GM23338 (cell line): ENCODE data around the gene BBLN. TPM values are rescaled to one million over a fixed set of nuclear protein-coding genes. Genes with fewer than 3 reads are reported as not detected.

Experiments used
- ATAC-seq: fragments of 200-7000 bp; cut with Tn5 transposase; 3 replicates; pipeline ENCODE4 v1.9.1; 2020
- DNase-seq: peaks from one replicate; pipeline ENCODE4 v3.0.0-alpha.2; 2015; ENCODE audit warnings: low spot score
- H2AFZ ChIP-seq: fragments of 200-600 bp; sonication (generic); 2 replicates; pipeline ENCODE4 v1.8.0; 2016; ENCODE audit warnings: antibody characterized with exemption, mild to moderate bottlenecking, moderate library complexity
- H3F3A ChIP-seq: fragments of 200-600 bp; sonication (generic); replicated peaks from 2 replicates; pipeline ENCODE4 v1.8.0; 2017; ENCODE audit warnings: antibody characterized with exemption, mixed run types, low read depth
- H3K27ac ChIP-seq: fragments of 200-600 bp; sonication (generic); 2 replicates; pipeline ENCODE4 v1.6.1; 2016; ENCODE audit warnings: low read depth
- H3K27me3 ChIP-seq: fragments of 200-600 bp; sonication (generic); 2 replicates; pipeline ENCODE4 v1.8.0; 2016; ENCODE audit warnings: mild to moderate bottlenecking, mixed run types, moderate library complexity; ENCODE audit not compliant: insufficient read depth
- H3K36me3 ChIP-seq: fragments of 200-600 bp; sonication (generic); 2 replicates; pipeline ENCODE4 v1.8.0; 2016; ENCODE audit warnings: mild to moderate bottlenecking; ENCODE audit not compliant: insufficient read depth
- H3K4me1 ChIP-seq: fragments of 200-600 bp; sonication (generic); 2 replicates; pipeline ENCODE4 v1.8.0; 2016; ENCODE audit warnings: mild to moderate bottlenecking, moderate library complexity; ENCODE audit not compliant: insufficient read depth
- H3K4me2 ChIP-seq: fragments of 200-600 bp; sonication (generic); 2 replicates; pipeline ENCODE4 v1.7.1; 2017; ENCODE audit warnings: mixed run types
- H3K4me3 ChIP-seq: fragments of 200-600 bp; sonication (generic); 2 replicates; pipeline ENCODE4 v1.6.1; 2016; ENCODE audit warnings: mixed run types
- H3K79me2 ChIP-seq: fragments of 200-600 bp; sonication (generic); replicated peaks from 2 replicates; pipeline ENCODE4 v1.8.0; 2017; ENCODE audit warnings: mild to moderate bottlenecking; ENCODE audit not compliant: insufficient read depth
- H3K9me2 ChIP-seq: fragments of 200-600 bp; sonication (generic); 2 replicates; pipeline ENCODE4 v1.8.0; 2017; ENCODE audit not compliant: insufficient read depth
- H4K20me1 ChIP-seq: fragments of 200-600 bp; sonication (generic); replicated peaks from 2 replicates; pipeline ENCODE4 v1.8.0; 2017; ENCODE audit warnings: mild to moderate bottlenecking; ENCODE audit not compliant: insufficient read depth
- H3K27ac Mint-ChIP-seq: 2 replicates; pipeline ENCODE4 v1.8.0; 2020; ENCODE audit warnings: inconsistent platforms, mild to moderate bottlenecking, moderate library complexity, mixed read lengths
- H3K27me3 Mint-ChIP-seq: 3 replicates; pipeline ENCODE4 v1.8.0; 2022; ENCODE audit warnings: low read depth, mild to moderate bottlenecking, moderate library complexity, mixed read lengths, inconsistent platforms; ENCODE audit not compliant: insufficient read depth, poor library complexity
- H3K36me3 Mint-ChIP-seq: 3 replicates; pipeline ENCODE4 v1.8.0; 2021; ENCODE audit warnings: low read depth, mild to moderate bottlenecking, inconsistent platforms, moderate library complexity, mixed read lengths
- H3K4me1 Mint-ChIP-seq: 3 replicates; pipeline ENCODE4 v1.8.0; 2020; ENCODE audit warnings: mild to moderate bottlenecking, inconsistent platforms, mixed read lengths
- H3K4me3 Mint-ChIP-seq: 3 replicates; pipeline ENCODE4 v1.8.0; 2021; ENCODE audit warnings: moderate library complexity, mild to moderate bottlenecking, inconsistent platforms, mixed read lengths
- H3K9me3 Mint-ChIP-seq: 3 replicates; pipeline ENCODE4 v1.8.0; 2020; ENCODE audit warnings: moderate library complexity, mild to moderate bottlenecking, inconsistent platforms, mixed read lengths
- CREB1 ChIP-seq: fragments of 250-450 bp; sonication (Bioruptor Pico); IDR thresholded peaks from 2 replicates; pipeline ENCODE4 v1.5.0; 2020; ENCODE audit warnings: low read depth, mild to moderate bottlenecking, moderate library complexity
- EZH2 ChIP-seq: fragments of 200-600 bp; sonication (generic); IDR thresholded peaks from one replicate; pipeline ENCODE4 v1.8.0; 2017; ENCODE audit warnings: antibody characterized with exemption, mild to moderate bottlenecking, low read depth; ENCODE audit not compliant: unreplicated experiment
- EZH2phosphoT487 ChIP-seq: fragments of 200-600 bp; sonication (generic); IDR thresholded peaks from one replicate; pipeline ENCODE4 v1.8.1; 2018; ENCODE audit warnings: antibody characterized with exemption; ENCODE audit not compliant: unreplicated experiment
- JUNB ChIP-seq: IDR thresholded peaks from one replicate; pipeline ENCODE4 v1.6.1; 2016; ENCODE audit warnings: antibody characterized with exemption; ENCODE audit not compliant: unreplicated experiment
- NANOG ChIP-seq: IDR thresholded peaks from 2 replicates; pipeline ENCODE4 v1.6.1; 2016; ENCODE audit warnings: antibody characterized with exemption, borderline replicate concordance
- STAT1 ChIP-seq: IDR thresholded peaks from one replicate; pipeline ENCODE4 v1.6.1; 2016; ENCODE audit warnings: antibody characterized with exemption; ENCODE audit not compliant: unreplicated experiment
- ZNF114 ChIP-seq: fragments of 250-450 bp; sonication (Bioruptor Pico); IDR thresholded peaks from 2 replicates; pipeline ENCODE4 v1.5.0; 2020; ENCODE audit warnings: mild to moderate bottlenecking, moderate library complexity
- ZNF331 ChIP-seq: fragments of 250-450 bp; sonication (Bioruptor Pico); IDR thresholded peaks from 2 replicates; pipeline ENCODE4 v1.5.0; 2020; ENCODE audit warnings: low read depth, mild to moderate bottlenecking, moderate library complexity
- polyA plus RNA-seq: library from polyadenylated mRNA; unstranded; fragments of >200 nt; fragmentation: Nextera tagmentation; extraction: Ambion mirVana; gene quantifications from 2 replicates; pipeline ENCODE4 v1.2.1, GENCODE V29; 2016
- total RNA-seq: library from RNA; depleted of rRNA; stranded (reverse); fragments of >200 nt; shearing (Covaris generic); gene quantifications from 2 replicates; pipeline ENCODE4 v1.2.3, GENCODE V29; 2014
- TF ChIP-seq, protein P1 (sequence below): fragments of 250-450 bp; sonication (Bioruptor Pico); IDR thresholded peaks from 2 replicates; pipeline ENCODE4 v1.5.0; 2020; ENCODE audit warnings: mild to moderate bottlenecking, moderate library complexity
- TF ChIP-seq, protein P2 (sequence below): IDR thresholded peaks from one replicate; pipeline ENCODE4 v1.6.1; 2018; ENCODE audit warnings: antibody characterized with exemption; ENCODE audit not compliant: unreplicated experiment
- TF ChIP-seq, protein P3 (sequence below), 2 experiments: fragments of 200-600 bp in 1 of 2; sonication (generic) in 1 of 2; conservative IDR thresholded peaks; 2 replicates each; pipeline versions ENCODE4 v1.5.1 to v1.6.1; 2016 to 2017; ENCODE audit warnings: antibody characterized with exemption in 2 of 2, low read depth in 2 of 2, mild to moderate bottlenecking in 2 of 2, moderate library complexity in 1 of 2
- TF ChIP-seq, protein P4 (sequence below): IDR thresholded peaks from 2 replicates; pipeline ENCODE4 v1.6.1; 2016; ENCODE audit warnings: antibody characterized with exemption

Gene BBLN
- total and polyA plus RNA-seq, 2 experiments from 2014 or later = 171 to 246 TPM

DNA sequence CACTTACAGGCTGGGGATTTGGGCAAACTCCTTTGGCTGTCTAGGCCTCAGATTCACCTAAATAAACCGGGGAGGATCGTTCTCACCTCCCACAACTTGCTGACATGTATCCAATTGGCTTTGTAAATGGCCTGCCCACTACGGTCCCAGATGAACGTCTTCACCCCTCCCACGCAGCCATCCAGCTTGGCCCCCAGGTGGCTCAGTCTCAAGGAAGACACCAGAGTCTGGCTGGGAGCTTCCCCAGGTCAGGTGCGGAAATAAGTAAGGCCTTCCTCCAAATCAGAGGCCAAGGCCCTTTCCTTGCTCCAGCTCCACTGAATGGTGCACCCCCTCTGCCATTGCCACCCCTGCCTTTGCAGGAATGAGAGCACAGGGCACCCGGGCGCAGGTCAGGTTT lies 19.9 kb downstream of the BBLN start (continued):
- TF ChIP-seq, protein P1, sequence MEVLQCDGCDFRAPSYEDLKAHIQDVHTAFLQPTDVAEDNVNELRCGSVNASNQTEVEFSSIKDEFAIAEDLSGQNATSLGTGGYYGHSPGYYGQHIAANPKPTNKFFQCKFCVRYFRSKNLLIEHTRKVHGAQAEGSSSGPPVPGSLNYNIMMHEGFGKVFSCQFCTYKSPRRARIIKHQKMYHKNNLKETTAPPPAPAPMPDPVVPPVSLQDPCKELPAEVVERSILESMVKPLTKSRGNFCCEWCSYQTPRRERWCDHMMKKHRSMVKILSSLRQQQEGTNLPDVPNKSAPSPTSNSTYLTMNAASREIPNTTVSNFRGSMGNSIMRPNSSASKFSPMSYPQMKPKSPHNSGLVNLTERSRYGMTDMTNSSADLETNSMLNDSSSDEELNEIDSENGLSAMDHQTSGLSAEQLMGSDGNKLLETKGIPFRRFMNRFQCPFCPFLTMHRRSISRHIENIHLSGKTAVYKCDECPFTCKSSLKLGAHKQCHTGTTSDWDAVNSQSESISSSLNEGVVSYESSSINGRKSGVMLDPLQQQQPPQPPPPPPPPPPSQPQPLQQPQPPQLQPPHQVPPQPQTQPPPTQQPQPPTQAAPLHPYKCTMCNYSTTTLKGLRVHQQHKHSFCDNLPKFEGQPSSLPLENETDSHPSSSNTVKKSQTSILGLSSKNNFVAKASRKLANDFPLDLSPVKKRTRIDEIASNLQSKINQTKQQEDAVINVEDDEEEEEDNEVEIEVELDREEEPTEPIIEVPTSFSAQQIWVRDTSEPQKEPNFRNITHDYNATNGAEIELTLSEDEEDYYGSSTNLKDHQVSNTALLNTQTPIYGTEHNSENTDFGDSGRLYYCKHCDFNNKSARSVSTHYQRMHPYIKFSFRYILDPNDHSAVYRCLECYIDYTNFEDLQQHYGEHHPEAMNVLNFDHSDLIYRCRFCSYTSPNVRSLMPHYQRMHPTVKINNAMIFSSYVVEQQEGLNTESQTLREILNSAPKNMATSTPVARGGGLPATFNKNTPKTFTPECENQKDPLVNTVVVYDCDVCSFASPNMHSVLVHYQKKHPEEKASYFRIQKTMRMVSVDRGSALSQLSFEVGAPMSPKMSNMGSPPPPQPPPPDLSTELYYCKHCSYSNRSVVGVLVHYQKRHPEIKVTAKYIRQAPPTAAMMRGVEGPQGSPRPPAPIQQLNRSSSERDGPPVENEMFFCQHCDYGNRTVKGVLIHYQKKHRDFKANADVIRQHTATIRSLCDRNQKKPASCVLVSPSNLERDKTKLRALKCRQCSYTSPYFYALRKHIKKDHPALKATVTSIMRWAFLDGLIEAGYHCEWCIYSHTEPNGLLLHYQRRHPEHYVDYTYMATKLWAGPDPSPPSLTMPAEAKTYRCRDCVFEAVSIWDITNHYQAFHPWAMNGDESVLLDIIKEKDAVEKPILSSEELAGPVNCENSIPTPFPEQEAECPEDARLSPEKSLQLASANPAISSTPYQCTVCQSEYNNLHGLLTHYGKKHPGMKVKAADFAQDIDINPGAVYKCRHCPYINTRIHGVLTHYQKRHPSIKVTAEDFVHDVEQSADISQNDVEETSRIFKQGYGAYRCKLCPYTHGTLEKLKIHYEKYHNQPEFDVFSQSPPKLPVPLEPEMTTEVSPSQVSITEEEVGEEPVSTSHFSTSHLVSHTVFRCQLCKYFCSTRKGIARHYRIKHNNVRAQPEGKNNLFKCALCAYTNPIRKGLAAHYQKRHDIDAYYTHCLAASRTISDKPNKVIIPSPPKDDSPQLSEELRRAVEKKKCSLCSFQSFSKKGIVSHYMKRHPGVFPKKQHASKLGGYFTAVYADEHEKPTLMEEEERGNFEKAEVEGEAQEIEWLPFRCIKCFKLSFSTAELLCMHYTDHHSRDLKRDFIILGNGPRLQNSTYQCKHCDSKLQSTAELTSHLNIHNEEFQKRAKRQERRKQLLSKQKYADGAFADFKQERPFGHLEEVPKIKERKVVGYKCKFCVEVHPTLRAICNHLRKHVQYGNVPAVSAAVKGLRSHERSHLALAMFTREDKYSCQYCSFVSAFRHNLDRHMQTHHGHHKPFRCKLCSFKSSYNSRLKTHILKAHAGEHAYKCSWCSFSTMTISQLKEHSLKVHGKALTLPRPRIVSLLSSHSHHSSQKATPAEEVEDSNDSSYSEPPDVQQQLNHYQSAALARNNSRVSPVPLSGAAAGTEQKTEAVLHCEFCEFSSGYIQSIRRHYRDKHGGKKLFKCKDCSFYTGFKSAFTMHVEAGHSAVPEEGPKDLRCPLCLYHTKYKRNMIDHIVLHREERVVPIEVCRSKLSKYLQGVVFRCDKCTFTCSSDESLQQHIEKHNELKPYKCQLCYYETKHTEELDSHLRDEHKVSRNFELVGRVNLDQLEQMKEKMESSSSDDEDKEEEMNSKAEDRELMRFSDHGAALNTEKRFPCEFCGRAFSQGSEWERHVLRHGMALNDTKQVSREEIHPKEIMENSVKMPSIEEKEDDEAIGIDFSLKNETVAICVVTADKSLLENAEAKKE (CRISPR knock-in tag) = no peak
- TF ChIP-seq ZNF114 (CRISPR knock-in tag) (no peak), EZH2phosphoT487 (no peak)

DNA sequence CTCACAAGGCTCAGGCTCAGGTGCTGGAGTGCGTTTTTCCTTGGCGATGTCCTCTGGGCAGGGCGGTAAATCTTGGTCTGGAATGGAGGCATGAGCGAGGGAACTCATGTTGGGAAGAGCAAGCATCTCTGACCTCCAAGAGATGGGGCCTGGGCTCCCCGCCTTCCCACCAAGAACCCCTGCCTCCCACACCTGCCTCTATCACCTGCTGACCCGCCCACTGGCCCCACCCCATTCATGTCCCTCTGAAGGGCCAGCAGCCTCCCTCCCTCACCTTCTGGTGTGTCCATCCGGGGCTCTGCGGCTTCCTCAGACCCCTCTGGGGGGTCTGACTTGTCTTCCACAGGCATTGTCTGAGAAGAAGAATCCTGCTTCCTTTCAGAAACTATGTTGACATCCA lies 20.4 kb downstream of the BBLN start:
- Mint-ChIP-seq H3K27ac (no peak overlapping the region), H3K4me1 (no peaks in the 10 kb centered on the region), H3K9me3 (no peaks in the 10 kb centered on the region; the same call in 2 of the 3 replicates), H3K4me3 (no peak overlapping the region), H3K36me3 (peaks cover 57% of the 10 kb centered on the region), H3K27me3 (peaks cover 7% of the 10 kb centered on the region)
- Histone ChIP-seq H3K27me3 (no peaks in the 10 kb centered on the region), H3K9me2 (no peaks in the 10 kb centered on the region), H3K4me2 (no peak overlapping the region), H3K79me2 (no peaks in the 10 kb centered on the region), H4K20me1 (0 out of 2 replicates have a peak, but pooled peaks cover 7% of the 10 kb centered on the region), H2AFZ (no peak overlapping the region), H3F3A (0 out of 2 replicates have a peak, but pooled peaks cover 3% of the 10 kb centered on the region), H3K4me3 (no peak overlapping the region), H3K36me3 (peaks cover 2% of the 10 kb centered on the region; the same call in 1 of the 2 replicates), H3K4me1 (no peaks in the 10 kb centered on the region), H3K27ac (no peak overlapping the region)
- DNase-seq = no peak
- no peak for ATAC-seq
- TF ChIP-seq EZH2phosphoT487 = no peak
- no peak for TF ChIP-seq CREB1 (CRISPR knock-in tag)
- TF ChIP-seq, protein P2, sequence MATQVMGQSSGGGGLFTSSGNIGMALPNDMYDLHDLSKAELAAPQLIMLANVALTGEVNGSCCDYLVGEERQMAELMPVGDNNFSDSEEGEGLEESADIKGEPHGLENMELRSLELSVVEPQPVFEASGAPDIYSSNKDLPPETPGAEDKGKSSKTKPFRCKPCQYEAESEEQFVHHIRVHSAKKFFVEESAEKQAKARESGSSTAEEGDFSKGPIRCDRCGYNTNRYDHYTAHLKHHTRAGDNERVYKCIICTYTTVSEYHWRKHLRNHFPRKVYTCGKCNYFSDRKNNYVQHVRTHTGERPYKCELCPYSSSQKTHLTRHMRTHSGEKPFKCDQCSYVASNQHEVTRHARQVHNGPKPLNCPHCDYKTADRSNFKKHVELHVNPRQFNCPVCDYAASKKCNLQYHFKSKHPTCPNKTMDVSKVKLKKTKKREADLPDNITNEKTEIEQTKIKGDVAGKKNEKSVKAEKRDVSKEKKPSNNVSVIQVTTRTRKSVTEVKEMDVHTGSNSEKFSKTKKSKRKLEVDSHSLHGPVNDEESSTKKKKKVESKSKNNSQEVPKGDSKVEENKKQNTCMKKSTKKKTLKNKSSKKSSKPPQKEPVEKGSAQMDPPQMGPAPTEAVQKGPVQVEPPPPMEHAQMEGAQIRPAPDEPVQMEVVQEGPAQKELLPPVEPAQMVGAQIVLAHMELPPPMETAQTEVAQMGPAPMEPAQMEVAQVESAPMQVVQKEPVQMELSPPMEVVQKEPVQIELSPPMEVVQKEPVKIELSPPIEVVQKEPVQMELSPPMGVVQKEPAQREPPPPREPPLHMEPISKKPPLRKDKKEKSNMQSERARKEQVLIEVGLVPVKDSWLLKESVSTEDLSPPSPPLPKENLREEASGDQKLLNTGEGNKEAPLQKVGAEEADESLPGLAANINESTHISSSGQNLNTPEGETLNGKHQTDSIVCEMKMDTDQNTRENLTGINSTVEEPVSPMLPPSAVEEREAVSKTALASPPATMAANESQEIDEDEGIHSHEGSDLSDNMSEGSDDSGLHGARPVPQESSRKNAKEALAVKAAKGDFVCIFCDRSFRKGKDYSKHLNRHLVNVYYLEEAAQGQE = no peak
- TF ChIP-seq NANOG = no peak
- TF ChIP-seq STAT1 = no peak
- TF ChIP-seq, protein P3, sequence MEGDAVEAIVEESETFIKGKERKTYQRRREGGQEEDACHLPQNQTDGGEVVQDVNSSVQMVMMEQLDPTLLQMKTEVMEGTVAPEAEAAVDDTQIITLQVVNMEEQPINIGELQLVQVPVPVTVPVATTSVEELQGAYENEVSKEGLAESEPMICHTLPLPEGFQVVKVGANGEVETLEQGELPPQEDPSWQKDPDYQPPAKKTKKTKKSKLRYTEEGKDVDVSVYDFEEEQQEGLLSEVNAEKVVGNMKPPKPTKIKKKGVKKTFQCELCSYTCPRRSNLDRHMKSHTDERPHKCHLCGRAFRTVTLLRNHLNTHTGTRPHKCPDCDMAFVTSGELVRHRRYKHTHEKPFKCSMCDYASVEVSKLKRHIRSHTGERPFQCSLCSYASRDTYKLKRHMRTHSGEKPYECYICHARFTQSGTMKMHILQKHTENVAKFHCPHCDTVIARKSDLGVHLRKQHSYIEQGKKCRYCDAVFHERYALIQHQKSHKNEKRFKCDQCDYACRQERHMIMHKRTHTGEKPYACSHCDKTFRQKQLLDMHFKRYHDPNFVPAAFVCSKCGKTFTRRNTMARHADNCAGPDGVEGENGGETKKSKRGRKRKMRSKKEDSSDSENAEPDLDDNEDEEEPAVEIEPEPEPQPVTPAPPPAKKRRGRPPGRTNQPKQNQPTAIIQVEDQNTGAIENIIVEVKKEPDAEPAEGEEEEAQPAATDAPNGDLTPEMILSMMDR (conservative IDR thresholded peaks at IDR 0.05; ENCODE audit: low read depth in 2 of 2) = no peak
- no peak for TF ChIP-seq EZH2
- TF ChIP-seq JUNB = no peak
- TF ChIP-seq ZNF331 = no peak
- TF ChIP-seq, protein P4, sequence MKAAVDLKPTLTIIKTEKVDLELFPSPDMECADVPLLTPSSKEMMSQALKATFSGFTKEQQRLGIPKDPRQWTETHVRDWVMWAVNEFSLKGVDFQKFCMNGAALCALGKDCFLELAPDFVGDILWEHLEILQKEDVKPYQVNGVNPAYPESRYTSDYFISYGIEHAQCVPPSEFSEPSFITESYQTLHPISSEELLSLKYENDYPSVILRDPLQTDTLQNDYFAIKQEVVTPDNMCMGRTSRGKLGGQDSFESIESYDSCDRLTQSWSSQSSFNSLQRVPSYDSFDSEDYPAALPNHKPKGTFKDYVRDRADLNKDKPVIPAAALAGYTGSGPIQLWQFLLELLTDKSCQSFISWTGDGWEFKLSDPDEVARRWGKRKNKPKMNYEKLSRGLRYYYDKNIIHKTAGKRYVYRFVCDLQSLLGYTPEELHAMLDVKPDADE = no peak
- TF ChIP-seq ZNF114 (CRISPR knock-in tag) = no peak
